ENCODE data around the gene MBP. TPM values are rescaled to one million over a fixed set of nuclear protein-coding genes. Genes with fewer than 3 reads are reported as not detected.

MBP gene
- total and polyA plus RNA-seq, 2 donors (not counting 3 experiments of a cell fraction or from before 2014, with no cell fraction given): 1.7 to 2.3 TPM

DNA sequence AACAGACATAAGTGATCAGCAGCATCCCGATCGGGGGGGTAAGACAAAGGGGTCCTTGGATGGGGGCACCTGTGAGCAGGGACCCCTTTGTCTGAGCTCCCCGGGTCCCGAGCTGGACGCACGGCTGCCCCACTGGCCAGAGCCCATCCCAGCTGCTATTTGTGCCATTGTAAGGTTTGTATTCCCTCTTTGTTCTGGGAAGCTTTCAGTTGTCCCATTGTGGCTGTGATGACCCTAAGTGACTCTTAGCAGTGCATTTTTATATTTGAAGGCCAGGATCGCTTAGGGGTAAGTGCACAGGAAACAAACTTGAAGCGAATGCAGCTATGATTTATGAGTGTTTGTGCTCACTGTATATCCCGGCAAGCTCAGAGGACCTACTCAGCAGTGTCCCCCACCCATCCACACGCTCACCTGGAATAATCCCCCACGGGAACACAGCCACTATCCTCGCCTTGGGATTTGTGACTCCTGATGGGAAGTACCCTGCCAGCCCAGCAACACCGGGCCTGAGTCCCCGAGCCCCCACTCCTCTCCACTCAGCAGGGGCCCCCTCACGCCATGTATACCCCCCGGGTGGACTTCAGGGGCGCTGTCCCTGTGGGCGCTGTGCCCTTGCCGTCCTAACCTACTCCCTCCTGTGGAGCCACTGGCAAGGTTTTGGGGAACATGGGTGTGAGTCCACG, 80.1 kb downstream of the MBP start:
- dilution Hi-C loops (cut with MboI; ENCODE audit: extremely low pct_ligation_motif_present, low sequenced_read_pairs): no loop called here
- Histone ChIP-seq H3K36me3 (ENCODE audit: control insufficient read depth in 2 of 2, extremely low read depth in 1 of 2, insufficient read depth in 2 of 2, low read length in 2 of 2) (no peaks in the 10 kb centered on the region), H3K27me3 (ENCODE audit: control insufficient read depth in 2 of 2, insufficient read depth in 2 of 2, low read length in 2 of 2) (no peaks in the 10 kb centered on the region), H3K79me2 (ENCODE audit: control insufficient read depth, insufficient read depth, low read length) (no peaks in the 10 kb centered on the region), H3K9ac (replicated peaks; ENCODE audit: extremely low read depth, insufficient read depth, low read length) (no peak overlapping the region), H3K9me3 (replicated peaks; ENCODE audit: control insufficient read depth, insufficient read depth, low read length) (no peaks in the 10 kb centered on the region), H2AFZ (ENCODE audit: low read depth, low read length) (no peak overlapping the region), H3K27ac (ENCODE audit: insufficient read depth, low read depth, low read length) (no peak overlapping the region), H3K4me1 (ENCODE audit: control insufficient read depth, extremely low read depth, insufficient read depth, low read length) (peaks cover 22% of the 10 kb centered on the region), H3K4me2 (ENCODE audit: insufficient read depth, low read length) (no peak overlapping the region), H3K4me3 (replicated peaks in 1 of 3; ENCODE audit: insufficient read depth in 1 of 3, low read depth in 1 of 3, low read length in 3 of 3) (no peak overlapping the region), H3K9me1 (replicated peaks; ENCODE audit: control insufficient read depth, extremely low read depth, insufficient read depth, low read length) (no peaks in the 10 kb centered on the region), H4K20me1 (replicated peaks; ENCODE audit: control insufficient read depth, extremely low read depth, insufficient read depth, low read length) (no peaks in the 10 kb centered on the region)
- no peak for FAIRE-seq
- BruUV-seq (replicated peaks): no TSS peak
- ChIA-PET CTCF (interaction anchor here (1.1 kb wide), 1 partner anchor 52 kb away, joined by 3 read pairs; no protein-coding TSS in a partner anchor), POLR2A (no interaction called here)
- TF ChIP-seq, protein P1, sequence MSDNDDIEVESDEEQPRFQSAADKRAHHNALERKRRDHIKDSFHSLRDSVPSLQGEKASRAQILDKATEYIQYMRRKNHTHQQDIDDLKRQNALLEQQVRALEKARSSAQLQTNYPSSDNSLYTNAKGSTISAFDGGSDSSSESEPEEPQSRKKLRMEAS (IDR thresholded peaks at IDR 0.05; ENCODE audit: insufficient read depth, insufficient read length): no peak
- TF ChIP-seq, protein P2, sequence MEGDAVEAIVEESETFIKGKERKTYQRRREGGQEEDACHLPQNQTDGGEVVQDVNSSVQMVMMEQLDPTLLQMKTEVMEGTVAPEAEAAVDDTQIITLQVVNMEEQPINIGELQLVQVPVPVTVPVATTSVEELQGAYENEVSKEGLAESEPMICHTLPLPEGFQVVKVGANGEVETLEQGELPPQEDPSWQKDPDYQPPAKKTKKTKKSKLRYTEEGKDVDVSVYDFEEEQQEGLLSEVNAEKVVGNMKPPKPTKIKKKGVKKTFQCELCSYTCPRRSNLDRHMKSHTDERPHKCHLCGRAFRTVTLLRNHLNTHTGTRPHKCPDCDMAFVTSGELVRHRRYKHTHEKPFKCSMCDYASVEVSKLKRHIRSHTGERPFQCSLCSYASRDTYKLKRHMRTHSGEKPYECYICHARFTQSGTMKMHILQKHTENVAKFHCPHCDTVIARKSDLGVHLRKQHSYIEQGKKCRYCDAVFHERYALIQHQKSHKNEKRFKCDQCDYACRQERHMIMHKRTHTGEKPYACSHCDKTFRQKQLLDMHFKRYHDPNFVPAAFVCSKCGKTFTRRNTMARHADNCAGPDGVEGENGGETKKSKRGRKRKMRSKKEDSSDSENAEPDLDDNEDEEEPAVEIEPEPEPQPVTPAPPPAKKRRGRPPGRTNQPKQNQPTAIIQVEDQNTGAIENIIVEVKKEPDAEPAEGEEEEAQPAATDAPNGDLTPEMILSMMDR (IDR thresholded peaks at IDR 0.05; ENCODE audit: extremely low read depth in 1 of 2, insufficient read depth in 1 of 2, low read depth in 1 of 2, low read length in 2 of 2): no peak
- TF ChIP-seq GATA2 (IDR thresholded peaks at IDR 0.05; ENCODE audit: insufficient read depth, insufficient read length, low read depth, low read length) (no peak), EZH2 (IDR thresholded peaks at IDR 0.05; ENCODE audit: borderline replicate concordance, low read depth, low read length, severe bottlenecking) (no peak), POLR2A (IDR thresholded peaks at IDR 0.05; ENCODE audit: low read depth, low read length) (no peak), FOS (IDR thresholded peaks at IDR 0.05; ENCODE audit: borderline replicate concordance, insufficient read depth, low read length) (no peak), POLR2AphosphoS5 (IDR thresholded peaks at IDR 0.05; ENCODE audit: insufficient read depth, low read depth, low read length) (no peak), MYC (IDR thresholded peaks at IDR 0.05; ENCODE audit: low read depth, low read length) (no peak), JUN (IDR thresholded peaks at IDR 0.05; ENCODE audit: borderline replicate concordance, insufficient read depth, insufficient read length, low read depth) (no peak)
- intact Hi-C loops (cut with micrococcal nuclease): no loop called here
- DNase-seq (ENCODE audit: low read depth, low spot score): no peak

Measured in endothelial cell of umbilical vein (primary cell).